HG02623 (cell line): ENCODE results near the gene CC2D1A.
"Not testable (repeated sequence)": the region's sequence is repeated elsewhere in the genome, so short reads cannot be mapped to it uniquely, and the experiment has no call there.

ENCODE experiments used
- ATAC-seq: cut with Tn5 transposase; IDR thresholded peaks from one replicate; pipeline ENCODE4 v1.9.1; 2021; ENCODE audit warnings: moderate library complexity; ENCODE audit not compliant: unreplicated experiment

CC2D1A gene

DNA sequence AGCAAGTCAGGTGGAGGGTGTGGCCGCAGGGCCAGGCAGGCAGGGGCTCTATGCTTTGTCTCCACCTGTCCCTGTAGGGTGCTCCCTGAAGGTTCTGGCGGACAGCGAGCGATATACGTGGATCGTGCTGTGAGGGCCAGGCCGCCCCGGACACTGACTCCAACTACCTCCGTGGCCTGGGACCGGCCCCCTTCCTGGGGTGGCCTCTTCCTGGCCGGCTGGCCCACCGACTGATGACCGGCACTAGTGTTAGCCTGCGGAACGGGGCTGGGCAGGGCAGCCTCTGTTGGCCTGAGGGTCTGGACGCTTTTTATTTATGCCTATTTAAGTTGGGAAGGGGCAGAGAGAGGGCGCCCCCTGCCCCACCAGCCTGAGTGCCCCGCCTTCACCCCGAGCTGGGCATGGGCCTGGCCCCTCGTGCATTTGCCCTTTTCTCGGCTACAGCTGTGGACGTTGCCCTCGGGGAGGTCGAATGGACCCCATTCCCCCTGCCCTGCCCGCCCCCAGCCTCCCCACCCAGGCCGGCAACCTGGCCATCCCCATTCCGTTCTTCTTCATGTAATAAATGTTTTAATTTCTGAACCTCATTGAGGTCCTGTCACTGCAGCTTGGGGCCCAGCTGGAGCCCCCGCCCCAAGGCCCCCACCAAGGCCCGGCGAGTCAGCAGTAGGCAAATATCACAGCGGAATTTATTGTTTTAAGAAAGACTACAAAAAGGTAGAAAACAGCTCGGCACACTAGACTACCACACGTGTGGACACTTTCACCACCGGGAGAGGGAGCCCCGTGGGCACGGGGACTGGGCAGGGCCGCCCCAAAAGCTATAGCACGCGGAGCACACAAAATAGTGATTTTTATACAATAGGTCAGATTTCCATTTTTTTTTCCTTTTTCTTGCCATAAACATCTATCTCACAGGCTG, 55.1 kb downstream of the CC2D1A start:
- no peak for ATAC-seq

DNA sequence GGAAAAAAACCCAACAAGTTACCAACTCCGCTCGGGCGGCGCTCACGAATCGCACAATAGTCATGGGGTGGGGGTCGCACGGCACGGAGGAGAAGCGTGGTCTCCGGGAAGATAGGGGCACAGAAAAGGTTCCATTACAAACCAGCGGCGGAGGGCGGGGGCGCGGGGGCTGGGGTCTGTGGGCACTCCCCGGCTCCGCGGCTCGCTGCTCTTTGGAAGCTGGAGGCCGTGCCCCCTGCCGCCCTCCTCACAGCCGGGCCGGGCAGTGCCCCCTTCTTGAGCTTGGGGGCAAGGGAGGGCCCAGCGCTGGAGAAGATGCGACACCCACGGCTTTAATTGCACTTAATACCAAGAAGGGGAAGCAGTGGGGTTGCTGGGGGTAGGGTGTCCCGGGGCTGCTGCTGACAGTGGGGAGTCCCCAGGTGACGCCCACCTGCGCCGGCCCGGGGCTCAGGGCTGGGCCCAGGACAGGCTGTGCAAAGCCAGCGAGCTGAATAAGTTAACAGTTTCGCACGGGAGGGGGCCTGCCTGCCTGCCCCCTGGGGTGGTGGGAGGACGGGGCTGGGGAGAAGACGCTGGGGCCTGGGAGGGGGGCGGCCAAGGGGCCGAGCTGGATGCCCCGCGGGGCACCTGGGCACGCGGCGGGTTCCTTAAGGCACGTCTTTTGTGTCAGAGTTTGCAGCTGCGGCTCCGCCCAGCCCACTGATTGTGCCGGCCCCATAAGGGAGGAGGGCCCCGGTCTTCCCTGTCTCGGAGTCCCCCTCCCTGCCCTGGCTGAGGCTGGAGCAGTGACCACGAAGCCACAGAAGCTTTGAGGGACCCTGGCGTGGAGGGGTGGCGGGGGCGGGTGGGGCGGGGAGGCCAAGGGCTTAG, 56.1 kb downstream of the CC2D1A start:
- no peak for ATAC-seq

DNA sequence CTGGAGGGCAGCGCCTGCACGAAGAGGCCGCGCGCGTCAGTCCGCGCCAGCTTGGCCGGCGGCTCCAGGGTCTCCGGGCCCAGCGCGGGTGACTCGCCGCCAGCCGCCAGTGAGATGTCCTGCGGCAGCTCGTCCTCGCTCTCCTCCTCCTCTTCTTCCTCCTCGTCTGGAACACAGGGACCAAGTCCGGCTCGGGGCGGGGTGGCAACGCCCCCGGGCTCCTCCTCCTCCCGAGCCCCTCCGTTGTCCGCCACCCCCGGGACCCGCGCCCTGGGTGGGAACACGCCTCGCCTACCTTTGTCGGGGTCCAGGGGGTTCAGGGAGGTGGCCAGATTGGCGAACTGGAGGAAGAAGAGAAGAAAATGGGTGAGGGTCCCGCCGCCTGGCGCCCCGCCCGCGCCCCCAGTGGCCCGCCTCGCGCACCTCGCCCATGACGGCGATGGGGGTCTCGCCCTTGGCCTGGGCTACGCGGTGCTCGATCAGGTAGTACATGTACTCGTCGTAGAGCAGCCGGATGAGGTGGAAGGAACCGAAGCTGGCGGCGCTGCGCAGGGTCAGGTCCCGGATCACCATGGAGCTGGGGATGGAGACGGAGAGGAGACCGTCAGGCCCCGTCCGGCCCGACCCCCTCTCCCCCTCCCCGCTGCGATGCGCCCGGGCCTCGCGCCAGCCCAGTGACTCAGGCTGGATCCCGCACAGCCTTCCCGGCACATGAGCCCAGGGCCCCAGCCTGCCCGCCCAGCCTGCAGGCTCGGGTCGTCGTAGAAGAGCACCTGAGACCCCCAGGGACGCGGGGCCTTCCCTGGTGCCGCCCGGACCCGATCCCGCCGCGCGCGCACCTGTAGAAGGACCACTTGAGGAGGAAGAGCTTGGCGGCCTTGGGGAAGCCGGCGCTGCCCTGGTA, 57.0 kb downstream of the CC2D1A start:
- ATAC-seq: no peak

DNA sequence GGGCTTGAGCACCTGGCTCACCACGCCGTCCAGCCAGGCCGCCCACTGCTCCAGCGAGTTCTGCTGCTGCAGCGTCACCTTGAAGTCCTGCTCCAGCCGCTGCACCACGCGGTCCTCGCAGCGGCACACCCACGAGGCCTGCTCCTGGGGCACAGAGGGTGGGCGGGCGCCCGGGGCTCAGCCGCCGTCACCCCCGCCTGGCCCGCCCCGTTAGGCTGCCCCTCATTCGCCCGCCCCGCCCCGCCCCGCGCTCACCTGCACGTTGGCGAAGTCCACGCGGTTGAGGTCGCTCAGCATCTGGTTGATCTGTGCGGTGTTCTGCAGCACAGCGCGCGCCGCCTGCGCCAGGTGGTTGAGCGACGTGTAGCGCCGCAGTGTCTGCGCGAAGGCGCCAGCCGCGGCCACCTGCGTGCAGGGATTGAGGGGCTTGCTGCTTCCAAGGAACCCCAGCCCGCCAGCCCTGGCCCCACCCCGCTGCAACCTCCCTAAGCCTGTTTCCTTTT, 57.7 kb downstream of the CC2D1A start:
- ATAC-seq: no peak

DNA sequence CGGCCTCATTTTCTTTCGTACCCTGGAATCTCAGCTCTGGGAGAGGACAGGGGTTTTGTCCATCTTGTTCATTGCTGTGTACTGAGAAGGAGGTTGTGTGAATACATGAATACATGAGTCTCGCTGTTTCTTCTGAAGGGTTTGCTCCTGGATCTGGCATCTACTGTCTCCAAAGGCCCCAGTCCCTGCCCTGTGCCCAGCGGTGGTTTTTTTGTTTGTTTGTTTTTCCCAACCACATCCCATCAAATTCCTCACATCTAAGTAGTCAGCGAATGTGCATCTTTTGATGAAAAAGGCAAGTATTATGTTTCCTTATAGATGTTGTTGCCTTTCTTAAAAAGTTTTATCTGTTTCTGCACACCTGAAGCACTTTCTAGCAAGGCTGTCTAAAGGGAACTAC, 58.8 kb downstream of the CC2D1A start:
- ATAC-seq: no peak

DNA sequence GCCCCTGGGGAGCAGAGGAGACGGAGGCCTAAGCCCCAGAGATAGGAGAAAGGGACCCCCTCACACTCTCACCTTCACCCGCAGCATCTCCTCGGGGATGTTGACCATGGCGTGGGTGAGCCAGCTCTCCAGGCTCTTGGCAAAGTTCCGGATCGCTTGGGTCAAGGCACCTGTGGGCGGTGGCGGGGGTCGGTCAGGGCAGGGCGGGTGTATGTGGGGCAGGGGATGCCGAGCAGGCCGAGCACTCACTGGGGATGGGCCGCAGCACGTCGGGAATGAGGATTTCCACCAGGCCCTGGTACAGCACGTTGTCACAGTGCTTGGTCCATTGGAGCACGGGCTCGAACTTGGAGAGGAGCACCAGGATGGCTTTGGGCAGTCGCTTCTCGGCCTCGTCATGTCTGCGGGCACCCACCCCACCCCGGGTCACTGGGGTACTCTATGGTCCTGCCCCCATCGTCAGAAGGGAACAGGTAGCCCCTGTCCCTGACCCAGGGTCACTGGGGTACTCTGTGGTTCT, 59.4 kb downstream of the CC2D1A start:
- no peak for ATAC-seq

DNA sequence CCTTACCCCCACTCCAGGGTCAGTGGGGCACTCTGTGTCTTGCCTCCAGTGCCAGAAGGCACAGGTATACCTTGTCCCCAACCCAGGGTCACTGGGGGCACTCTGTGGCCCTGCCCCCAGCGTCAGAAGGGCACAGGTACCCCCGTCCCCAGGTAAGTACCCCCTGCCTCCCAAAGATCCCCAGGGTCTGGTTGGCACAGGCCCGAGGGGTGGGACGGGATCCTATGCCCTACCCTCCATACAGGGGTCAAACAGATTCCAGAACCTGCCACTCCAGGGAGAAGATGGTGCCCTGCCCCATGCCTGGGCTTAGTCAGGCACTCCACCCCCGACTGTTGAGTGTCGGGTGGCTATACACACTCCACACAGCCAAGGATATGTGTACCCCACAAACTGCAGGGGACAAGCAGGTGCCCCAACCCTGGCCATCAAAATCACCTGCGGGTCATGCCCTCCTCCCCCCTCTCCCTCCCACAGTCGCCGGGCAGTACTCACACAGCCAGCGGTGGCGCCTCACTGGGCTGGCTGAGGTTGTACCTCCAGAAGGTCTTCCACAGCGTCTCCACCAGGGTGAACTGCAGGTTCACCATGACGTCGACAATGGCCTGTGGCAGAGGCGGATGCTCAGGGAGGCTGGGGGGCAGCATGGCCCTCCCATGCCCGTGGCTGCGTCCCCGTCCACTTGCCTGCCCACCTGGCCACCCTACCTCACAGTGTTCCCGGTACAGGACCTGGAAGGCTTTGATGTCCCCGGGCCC, 60.1 kb downstream of the CC2D1A start:
- ATAC-seq: no peak

DNA sequence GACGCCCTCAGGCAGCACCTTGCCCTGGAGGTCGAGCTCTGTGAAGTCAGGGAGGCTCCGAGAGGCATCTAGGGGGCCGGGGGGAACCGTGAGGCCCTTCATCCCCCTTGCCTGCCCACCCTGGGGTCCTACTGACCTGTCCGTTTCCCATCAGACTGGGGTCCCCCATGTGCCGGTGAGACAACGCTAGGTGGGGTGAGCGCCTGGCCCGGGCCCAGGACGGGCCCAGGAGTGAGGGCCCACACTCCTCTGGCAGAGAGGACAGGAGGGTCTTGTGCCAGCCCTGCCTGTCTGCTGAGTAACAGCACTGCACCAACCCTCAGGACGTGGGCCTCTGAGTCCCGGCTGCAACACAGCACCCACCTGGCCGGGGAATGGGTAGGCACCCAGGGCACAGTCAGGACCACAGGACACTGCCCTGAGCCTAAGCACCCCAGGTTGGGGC, 60.7 kb downstream of the CC2D1A start:
- no peak for ATAC-seq

DNA sequence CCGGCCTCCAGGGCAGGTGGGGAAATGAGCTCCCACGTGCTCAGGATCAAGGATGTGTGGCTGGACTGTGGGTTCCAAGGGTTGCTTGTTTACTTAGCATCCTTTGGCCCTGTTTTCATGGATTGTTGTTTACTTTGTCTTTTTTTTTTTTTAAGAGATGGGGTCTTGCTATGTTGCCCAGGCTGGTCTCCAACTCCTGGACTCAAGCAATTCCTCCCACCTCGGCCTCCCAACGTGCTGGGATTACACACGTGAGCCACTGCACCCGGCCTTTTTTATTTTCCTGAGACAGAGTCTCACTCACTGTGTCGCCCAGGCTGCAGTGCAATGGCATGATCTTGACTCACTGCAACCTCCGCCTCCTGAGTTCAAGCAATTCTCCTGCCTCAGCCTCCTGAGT, 61.2 kb downstream of the CC2D1A start:
- ATAC-seq: not testable (repeated sequence)

DNA sequence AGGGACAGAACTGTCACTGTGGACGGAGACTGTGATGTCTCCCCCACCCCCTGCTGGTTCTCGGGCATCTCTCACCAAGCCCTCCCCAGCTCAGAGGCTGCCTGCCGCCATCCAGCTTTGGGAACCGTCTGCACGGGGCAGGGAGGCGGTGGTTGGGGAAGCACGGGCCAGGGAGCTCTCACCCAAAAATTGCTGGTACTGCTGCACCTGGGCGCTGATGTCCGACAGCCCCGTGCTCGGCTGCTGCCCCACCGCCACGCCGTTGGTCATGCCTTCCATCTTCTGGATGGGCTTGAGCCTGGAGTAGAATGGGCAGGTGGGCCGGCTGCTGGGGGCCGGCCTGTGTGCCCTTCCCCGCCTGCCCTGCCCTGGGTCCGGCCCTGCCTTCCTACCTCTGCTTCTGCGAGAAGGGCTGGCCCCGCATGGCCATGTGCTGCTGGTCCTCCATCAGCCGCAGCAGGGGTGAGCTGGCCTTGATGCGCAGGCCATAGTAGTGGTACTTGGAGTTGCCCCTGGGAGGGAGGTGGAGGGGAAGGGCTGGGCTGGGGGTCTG, 62.5 kb downstream of the CC2D1A start:
- ATAC-seq: no peak

DNA sequence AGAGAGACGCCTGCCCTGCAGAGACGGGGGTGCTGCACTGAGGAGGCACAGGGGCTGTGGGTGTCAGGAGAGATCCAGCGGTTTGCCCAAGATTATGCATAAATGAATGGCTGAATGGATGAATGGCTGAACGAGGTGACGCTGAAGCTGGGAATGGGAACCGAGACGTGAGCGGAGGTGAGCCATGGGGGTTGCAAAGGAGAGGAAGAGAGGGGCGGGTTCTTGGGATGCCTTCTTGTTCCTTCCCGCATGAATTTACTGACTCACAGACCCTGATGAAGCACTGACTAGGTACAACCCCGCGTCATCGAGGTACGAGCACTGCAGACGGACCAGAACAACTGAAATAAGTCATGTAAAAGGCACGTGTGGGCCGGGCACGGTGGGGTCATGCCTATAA, 63.0 kb downstream of the CC2D1A start:
- no peak for ATAC-seq

DNA sequence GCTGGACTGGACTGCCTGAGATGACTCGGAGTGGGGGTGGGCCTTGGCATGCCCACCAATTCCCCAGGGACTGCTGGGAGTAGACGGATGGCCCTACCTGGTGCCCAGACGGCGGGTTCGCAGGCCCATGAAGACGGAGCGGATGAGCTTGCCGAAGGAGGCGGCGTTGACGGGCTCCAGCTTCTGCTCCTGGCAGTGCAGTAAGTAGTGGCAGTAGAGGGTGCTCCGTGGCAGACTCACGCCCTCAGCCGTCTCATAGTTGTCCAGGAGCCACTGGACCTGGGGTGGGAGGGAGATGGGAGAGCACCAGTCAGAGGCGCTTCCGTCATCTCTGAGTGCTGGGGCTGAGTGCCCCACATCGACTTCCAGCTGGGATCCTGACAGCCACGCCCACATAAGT, 63.9 kb downstream of the CC2D1A start:
- no peak for ATAC-seq

DNA sequence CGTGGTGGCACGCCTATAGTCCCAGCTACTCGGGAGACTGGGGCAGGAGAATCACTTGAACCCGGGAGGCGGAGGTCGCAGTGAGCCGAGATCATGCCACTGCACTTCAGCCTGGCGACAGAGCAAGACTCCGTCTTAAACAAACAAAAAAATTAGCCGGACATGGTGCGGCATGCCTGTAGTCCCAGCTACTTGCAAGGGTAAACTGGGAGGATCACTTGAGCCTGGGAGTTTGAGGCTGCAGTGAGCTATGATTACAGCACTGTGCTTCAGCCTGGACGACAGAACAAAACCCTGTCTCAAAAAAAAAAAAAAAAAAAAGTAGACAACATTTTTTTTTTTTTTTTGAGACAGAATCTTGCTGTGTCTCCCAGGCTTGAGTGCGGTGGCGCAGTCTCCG, 65.9 kb downstream of the CC2D1A start:
- not testable (repeated sequence) for ATAC-seq

DNA sequence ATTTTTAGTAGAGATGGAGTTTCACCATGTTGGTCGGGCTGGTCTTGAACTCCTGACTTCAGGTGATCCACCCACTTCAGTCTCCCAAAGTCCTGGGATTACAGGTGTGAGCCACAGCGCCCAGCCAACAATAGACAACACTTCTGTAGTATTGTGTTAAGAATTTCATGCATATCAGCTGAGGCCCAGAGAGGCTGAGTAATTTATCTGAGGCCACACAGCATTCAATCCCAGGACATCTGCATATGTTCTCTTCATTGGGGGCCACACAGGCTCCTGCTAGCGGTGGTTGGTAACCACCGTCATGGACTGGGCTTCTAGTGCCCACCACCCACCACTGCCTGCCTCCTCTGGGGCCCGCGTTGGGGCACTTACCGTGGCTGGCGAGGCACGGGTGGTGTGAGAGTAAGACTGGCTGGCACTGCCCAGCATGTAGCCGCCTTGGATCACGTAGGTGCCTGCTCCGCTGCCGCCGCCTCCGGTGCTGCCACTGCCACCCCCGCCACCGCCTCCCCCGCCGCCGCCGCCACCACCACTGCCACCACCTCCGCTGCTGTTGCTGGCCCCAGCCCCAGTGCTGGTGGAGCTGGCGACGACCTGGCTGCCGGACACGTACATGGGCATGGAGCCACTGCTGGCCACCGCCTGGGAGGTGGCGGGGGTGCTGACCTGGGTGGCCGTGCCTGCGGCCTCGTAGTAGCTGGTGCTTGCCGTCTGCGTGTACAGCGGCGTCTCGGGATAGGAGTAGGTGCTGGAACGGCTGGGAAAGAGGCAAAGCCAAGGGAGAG, 66.6 kb downstream of the CC2D1A start:
- ATAC-seq: no peak

DNA sequence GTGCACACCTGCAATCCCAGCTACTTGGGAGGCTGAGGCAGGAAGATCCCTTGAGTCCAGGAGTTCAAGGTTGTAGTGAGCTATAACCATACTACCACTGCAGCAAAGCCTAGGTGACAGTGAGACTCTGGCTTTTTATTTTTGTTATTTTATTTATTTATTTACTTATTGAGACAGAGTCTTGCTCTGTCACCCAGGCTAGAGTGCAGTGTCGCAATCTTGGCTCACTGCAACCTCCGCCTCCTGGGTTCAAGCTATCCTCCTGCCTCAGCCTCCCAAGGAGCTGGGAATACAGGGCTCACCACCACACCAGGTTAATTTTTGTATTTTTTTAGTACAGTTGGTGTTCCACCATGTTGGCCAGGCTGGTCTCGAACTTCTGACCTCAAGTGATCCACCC, 67.5 kb downstream of the CC2D1A start:
- ATAC-seq: not testable (repeated sequence)

DNA sequence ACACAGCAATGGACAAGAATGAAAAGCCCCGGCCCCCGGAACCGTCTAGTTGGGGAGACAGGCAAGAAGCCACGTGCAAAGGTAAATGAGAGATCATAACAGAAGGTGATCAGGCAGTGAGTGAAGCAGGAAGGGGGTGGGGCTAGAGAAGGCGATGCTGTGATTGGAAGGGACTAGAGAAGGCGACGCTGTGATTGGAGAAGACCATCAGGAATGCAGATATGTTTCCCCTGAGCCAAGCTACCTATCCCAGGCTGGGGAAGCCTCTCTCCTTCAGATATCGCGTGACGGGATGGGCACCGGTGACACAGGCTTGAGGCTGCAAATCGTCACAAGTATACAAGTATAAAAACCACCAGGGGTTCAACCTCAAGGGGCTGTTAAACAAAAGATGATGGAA, 68.1 kb downstream of the CC2D1A start:
- ATAC-seq: no peak

DNA sequence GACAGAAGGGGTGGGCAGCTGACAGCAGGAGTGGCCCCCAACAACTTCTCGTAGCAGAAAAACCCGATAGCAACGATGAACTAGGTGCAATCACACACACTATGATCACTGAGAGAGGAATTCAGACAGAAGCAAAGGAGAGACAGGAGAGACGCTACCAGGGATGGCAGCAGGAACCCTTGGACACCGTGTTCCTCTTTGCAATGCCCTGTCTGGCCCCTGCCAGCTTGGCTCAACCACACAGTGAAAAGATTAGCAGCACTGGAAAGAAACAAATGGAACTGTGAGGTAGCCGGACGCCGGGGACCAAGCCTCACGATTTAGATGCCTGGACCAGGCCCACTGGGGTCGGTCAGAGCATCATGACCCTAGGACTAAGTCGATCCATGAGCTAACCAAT, 69.9 kb downstream of the CC2D1A start:
- ATAC-seq: no peak

DNA sequence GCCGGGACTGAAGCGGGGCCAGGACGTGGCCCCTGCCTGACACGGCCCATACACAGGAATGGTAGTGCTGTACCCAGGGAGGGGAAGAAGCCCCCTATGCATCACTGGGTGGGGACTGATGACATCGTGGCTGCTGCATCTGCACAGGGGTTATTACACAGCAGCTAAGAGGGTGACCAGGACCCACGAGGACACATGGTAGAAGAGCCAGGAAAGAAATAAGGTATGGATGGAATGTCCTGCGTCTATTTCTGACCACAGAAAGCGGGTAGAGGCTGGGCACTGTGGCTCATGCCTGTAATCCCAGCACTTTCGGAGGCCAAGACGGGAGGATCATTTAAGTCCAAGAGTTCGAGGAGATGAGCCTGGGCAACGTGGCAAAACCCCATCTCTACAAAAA, 70.4 kb downstream of the CC2D1A start:
- ATAC-seq: no peak

DNA sequence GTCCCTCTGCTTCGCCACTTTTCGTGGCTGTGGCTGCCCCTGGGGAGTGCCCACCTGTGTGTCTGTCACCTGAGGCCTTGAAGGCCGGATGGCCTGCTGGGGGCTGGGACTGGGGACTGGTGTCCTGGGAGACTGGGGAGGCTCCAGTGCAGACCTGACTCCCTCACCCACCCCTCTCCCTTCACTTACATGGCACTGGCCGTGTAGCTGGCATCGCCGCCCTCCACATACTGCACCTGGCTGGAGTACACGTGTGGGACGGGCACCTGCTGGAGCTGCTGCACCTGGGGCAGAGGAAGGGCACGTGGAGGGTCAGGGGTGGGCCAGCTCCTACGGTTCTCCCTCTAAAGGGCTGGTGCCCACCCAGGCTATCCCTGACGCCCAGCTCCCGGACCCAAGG, 71.8 kb downstream of the CC2D1A start:
- ATAC-seq: no peak
